Right atrium auricular region (tissue), 2 donors: ENCODE data around the gene ERP27. TPM values are rescaled to one million over a fixed set of nuclear protein-coding genes. Genes with fewer than 3 reads are reported as not detected.
A peak's percentile ranks its signal among the peaks of the same experiment; 100 is the strongest.

Source experiments
- DNase-seq: peaks from one replicate; pipeline ENCODE4 v3.0.0-alpha.2; 2019; ENCODE audit warnings: low spot score
- H3K27ac ChIP-seq, 2 donors: fragments of 200-600 bp; sonication (generic); 1 replicate in 1 of 2; 2 replicates in 1 of 2; pipeline ENCODE4 v1.5.1; 2016 to 2019
- H3K27me3 ChIP-seq, 2 donors: fragments of 200-600 bp; sonication (generic); one replicate each; pipeline versions ENCODE4 v1.5.1 to v1.6.0; 2017 to 2019
- H3K36me3 ChIP-seq: fragments of 200-600 bp; sonication (generic); one replicate; pipeline ENCODE4 v1.5.1; 2016
- H3K4me1 ChIP-seq, 2 donors: fragments of 200-600 bp; sonication (generic); one replicate each; pipeline versions ENCODE4 v1.5.1 to v1.6.0; 2017 to 2019
- H3K4me3 ChIP-seq, 2 donors: fragments of 200-600 bp; sonication (generic); 1 replicate in 1 of 2; 2 replicates in 1 of 2; pipeline ENCODE4 v1.5.1; 2017 to 2019; ENCODE audit warnings: mild to moderate bottlenecking in 1 of 2, moderate library complexity in 1 of 2
- H3K9me3 ChIP-seq, 2 donors: fragments of 200-600 bp; sonication (generic); one replicate each; pipeline ENCODE4 v1.5.1; 2019
- CTCF ChIP-seq, 2 donors: fragments of 200-600 bp; sonication (generic); IDR thresholded peaks; one replicate each; pipeline ENCODE4 v1.5.1; 2019; ENCODE audit warnings: antibody characterized with exemption in 2 of 2
- total RNA-seq, 2 donors: library from RNA; depleted of rRNA; stranded (reverse); fragments of >200 nt; gene quantifications; one replicate each; pipeline ENCODE4 v1.1.0, GENCODE V29; 2016

The ERP27 gene
- total RNA-seq, 2 donors from 2014 or later = 0.31 to 0.70 TPM

DNA sequence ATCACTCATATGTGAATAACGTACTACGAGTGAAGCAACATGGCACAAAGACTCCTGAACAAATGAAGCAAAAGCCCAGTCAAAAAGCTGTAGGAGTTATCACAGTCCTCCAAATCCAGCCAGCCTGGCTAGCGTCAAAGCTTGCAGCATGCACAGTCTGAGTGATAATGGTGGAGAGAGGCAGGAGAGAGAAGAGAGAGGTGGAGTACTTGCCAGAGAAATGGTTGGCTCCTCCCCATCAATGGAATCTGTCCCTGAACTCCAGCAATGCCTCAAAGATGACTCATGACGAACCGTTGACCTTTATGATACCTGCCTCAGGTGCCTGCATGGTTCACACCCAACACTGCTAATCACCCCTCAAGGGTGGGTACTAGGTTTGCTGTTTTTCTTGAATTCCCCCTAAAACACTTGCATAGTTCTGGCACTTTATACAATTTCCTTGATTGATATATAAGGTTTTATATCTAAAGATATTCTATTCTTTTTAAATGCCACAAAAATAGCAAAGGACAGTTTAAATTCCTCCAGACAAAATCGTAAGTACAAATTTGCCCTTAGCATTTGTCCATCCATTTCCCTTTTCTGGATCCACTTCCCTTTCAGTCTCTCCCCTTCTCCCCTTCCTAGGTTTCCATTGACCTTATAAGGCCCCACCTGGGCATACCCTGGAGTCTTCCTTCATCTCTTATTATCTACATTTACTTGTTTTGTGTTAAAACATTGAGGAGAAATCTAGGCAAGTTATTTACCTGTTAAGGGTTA is 12.8 kb upstream of the ERP27 start:
- no peak for TF ChIP-seq CTCF (IDR thresholded peaks at IDR 0.05)
- Histone ChIP-seq H3K4me1 (peaks cover 0 to 72% of the 10 kb centered on the region in 2 donors), H3K27ac (peak overlapping the region; percentile 66 to 79), H3K9me3 (no peaks in the 10 kb centered on the region), H3K4me3 (no peak overlapping the region), H3K36me3 (peaks cover 22% of the 10 kb centered on the region), H3K27me3 (no peaks in the 10 kb centered on the region)
- no peak for DNase-seq

GRCh38 chr12:14950421-14950820 is 12.1 kb upstream of the ERP27 start:
- DNase-seq = no peak
- Histone ChIP-seq H3K4me3 (no peak overlapping the region), H3K4me1 (peaks cover 0 to 67% of the 10 kb centered on the region in 2 donors), H3K27ac (peak overlapping the region; percentile 66 to 79), H3K27me3 (no peaks in the 10 kb centered on the region), H3K36me3 (peaks cover 22% of the 10 kb centered on the region), H3K9me3 (no peaks in the 10 kb centered on the region)
- no peak for TF ChIP-seq CTCF (IDR thresholded peaks at IDR 0.05)

- peaks cover 0 to 64% of the 10 kb centered on the region in 2 donors for H3K4me1 ChIP-seq
- H3K27me3 ChIP-seq = no peaks in the 10 kb centered on the region
- no peak for TF ChIP-seq CTCF (IDR thresholded peaks at IDR 0.05)
- peaks cover 28% of the 10 kb centered on the region for H3K36me3 ChIP-seq
- H3K27ac ChIP-seq = peak overlapping the region; percentile 66 to 79
- no peak for DNase-seq
- H3K4me3 ChIP-seq = no peak overlapping the region
- no peaks in the 10 kb centered on the region for H3K9me3 ChIP-seq
These were observed 11.3 kb upstream of the ERP27 start for GRCh38 chr12:14949631-14950030.

DNA sequence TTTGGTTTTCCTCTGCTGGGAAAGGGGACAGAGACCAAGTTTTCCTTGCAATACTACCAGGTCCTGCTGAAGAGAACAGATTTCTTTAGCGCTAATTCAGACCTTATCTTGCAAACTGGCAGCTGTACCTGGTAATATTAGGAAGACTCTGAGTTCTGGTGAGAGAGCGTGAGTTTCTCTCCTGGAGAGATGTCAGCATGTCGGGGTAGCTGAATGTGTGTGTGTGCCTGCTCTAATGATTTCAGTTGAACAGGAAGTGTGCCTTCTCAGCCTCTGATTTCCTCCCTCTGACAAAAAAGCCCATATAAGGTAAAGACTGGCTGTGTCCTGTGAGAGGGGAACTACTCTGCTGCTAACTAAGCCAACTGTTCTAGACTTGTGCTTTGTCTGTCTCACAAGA is 10.3 kb upstream of the ERP27 start:
- H3K36me3 ChIP-seq = peaks cover 33% of the 10 kb centered on the region
- H3K4me3 ChIP-seq = no peak overlapping the region

GRCh38 chr12:14946861-14947260 is 8.5 kb upstream of the ERP27 start:
- H3K9me3 ChIP-seq = no peaks in the 10 kb centered on the region
- no peak for DNase-seq
- H3K36me3 ChIP-seq = peaks cover 50% of the 10 kb centered on the region
- H3K27ac ChIP-seq = peak overlapping the region in 1 of 2 donors; percentile 79
- peaks cover 0 to 38% of the 10 kb centered on the region in 2 donors for H3K4me1 ChIP-seq
- H3K27me3 ChIP-seq = no peaks in the 10 kb centered on the region
- no peak for TF ChIP-seq CTCF (IDR thresholded peaks at IDR 0.05)
- H3K4me3 ChIP-seq = no peak overlapping the region

More for the DNA sequence above, 10.3 kb upstream of the ERP27 start:
- no peak for TF ChIP-seq CTCF (IDR thresholded peaks at IDR 0.05)
- no peaks in the 10 kb centered on the region for H3K9me3 ChIP-seq
- no peaks in the 10 kb centered on the region for H3K27me3 ChIP-seq
- no peak for DNase-seq
- peak overlapping the region; percentile 66 to 79 for H3K27ac ChIP-seq
- H3K4me1 ChIP-seq = peaks cover 0 to 56% of the 10 kb centered on the region in 2 donors
